Prostate gland (tissue), 2 donors: ENCODE data around the gene PRSS21. TPM values are rescaled to one million over a fixed set of nuclear protein-coding genes. Genes with fewer than 3 reads are reported as not detected.

Source experiments
- DNase-seq: peaks from one replicate; pipeline ENCODE4 v3.0.0-alpha.2; 2019; ENCODE audit warnings: low spot score
- H3K27ac ChIP-seq, 2 donors: fragments of 200-600 bp; sonication (generic); 2 replicates each; pipeline ENCODE4 v1.5.1; 2017 to 2019
- H3K27me3 ChIP-seq: fragments of 200-600 bp; sonication (generic); replicated peaks from 2 replicates; pipeline ENCODE4 v1.5.1; 2019; ENCODE audit not compliant: insufficient read depth
- H3K36me3 ChIP-seq, 2 donors: fragments of 200-600 bp; sonication (generic); 1 replicate in 1 of 2; 2 replicates in 1 of 2; pipeline versions ENCODE4 v1.5.1 to v1.8.1; 2017 to 2019
- H3K4me1 ChIP-seq: fragments of 200-600 bp; sonication (generic); replicated peaks from 2 replicates; pipeline ENCODE4 v1.5.1; 2019
- H3K4me3 ChIP-seq, 2 donors: fragments of 200-600 bp; sonication (generic); 2 replicates each; pipeline ENCODE4 v1.5.1; 2017 to 2019
- H3K9me3 ChIP-seq: fragments of 200-600 bp; sonication (generic); 2 replicates; pipeline ENCODE4 v1.5.1; 2017
- POLR2A ChIP-seq: fragments of 450-650 bp; IDR thresholded peaks from one replicate; pipeline ENCODE4 v1.6.1; 2016; ENCODE audit warnings: antibody characterized with exemption, mild to moderate bottlenecking
- POLR2AphosphoS5 ChIP-seq: sonication (generic); formaldehyde crosslinking; IDR thresholded peaks from one replicate; pipeline ENCODE4 v1.6.1; 2017; ENCODE audit warnings: antibody characterized with exemption
- WGBS: methylation state at CpG from one replicate; pipeline ENCODE4 v1.1.5; 2018; 5-methylcytosine and 5-hydroxymethylcytosine counted together
- intact Hi-C: fragments of 100-400 bp; cut with DNase I; formaldehyde crosslinking; loops from one replicate; pipeline ENCODE4 v1.14.2; 2022
- total RNA-seq, 2 donors: library from RNA; depleted of rRNA; stranded (reverse); fragments of >200 nt; gene quantifications; one replicate each; pipeline ENCODE4 v1.1.0, GENCODE V29; 2016
- TF ChIP-seq, protein P1 (sequence below), 4 experiments: fragments of 200-600 bp in 2 of 4; fragments of 450-650 bp in 2 of 4; sonication (generic) in 2 of 4; IDR thresholded peaks; 1 replicate in 3 of 4; 2 replicates in 1 of 4; pipeline ENCODE4 v1.5.1; 2016 to 2019; ENCODE audit warnings: antibody characterized with exemption in 4 of 4, mild to moderate bottlenecking in 2 of 4, moderate library complexity in 2 of 4

Gene PRSS21
- total RNA-seq, 2 donors from 2014 or later: 33.5 to 50.6 TPM

DNA sequence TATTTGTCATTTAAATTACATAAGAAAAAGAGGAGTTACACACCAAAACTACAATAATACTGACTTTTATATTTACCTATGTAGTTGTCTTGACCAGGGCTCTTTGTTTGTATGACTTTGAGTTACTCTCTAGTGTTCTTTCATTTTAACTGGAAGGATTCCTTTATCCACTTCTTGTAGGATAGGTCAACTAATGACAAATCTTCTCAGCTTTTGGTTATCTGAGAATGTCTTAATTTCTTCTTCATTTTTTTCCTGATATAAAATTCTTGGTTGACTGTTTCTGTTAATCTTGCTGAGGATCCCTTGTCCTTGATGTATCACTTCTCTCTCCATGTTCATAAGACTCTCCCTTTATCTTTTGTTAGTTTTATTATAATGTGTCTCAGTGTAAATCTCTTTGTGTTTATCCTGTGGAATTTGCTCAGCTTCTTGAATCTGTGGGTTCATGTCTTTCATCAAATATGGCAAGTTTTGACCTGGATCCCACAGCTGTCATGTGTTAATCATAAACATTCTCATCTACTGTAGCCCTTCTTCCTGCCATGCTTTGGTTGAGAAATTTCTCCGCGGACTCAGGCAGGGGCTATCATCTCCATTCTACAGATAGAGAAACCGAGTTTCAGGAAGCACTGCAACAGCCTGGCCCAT, 13.4 kb upstream of the PRSS21 start:
- no peaks in the 10 kb centered on the region for H3K4me1 ChIP-seq
- TF ChIP-seq POLR2A (no peak), POLR2AphosphoS5 (no peak)
- TF ChIP-seq, protein P1, sequence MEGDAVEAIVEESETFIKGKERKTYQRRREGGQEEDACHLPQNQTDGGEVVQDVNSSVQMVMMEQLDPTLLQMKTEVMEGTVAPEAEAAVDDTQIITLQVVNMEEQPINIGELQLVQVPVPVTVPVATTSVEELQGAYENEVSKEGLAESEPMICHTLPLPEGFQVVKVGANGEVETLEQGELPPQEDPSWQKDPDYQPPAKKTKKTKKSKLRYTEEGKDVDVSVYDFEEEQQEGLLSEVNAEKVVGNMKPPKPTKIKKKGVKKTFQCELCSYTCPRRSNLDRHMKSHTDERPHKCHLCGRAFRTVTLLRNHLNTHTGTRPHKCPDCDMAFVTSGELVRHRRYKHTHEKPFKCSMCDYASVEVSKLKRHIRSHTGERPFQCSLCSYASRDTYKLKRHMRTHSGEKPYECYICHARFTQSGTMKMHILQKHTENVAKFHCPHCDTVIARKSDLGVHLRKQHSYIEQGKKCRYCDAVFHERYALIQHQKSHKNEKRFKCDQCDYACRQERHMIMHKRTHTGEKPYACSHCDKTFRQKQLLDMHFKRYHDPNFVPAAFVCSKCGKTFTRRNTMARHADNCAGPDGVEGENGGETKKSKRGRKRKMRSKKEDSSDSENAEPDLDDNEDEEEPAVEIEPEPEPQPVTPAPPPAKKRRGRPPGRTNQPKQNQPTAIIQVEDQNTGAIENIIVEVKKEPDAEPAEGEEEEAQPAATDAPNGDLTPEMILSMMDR (IDR thresholded peaks at IDR 0.05): no peak
- H3K36me3 ChIP-seq: no peaks in the 10 kb centered on the region
- no peak overlapping the region for H3K4me3 ChIP-seq
- H3K9me3 ChIP-seq: no peaks in the 10 kb centered on the region
- no peak for DNase-seq
- 73% methylated on average over 3 of the region's 3 CpGs for WGBS
- H3K27me3 ChIP-seq: no peaks in the 10 kb centered on the region
- H3K27ac ChIP-seq: no peak overlapping the region
- intact Hi-C loops: no loop called here

DNA sequence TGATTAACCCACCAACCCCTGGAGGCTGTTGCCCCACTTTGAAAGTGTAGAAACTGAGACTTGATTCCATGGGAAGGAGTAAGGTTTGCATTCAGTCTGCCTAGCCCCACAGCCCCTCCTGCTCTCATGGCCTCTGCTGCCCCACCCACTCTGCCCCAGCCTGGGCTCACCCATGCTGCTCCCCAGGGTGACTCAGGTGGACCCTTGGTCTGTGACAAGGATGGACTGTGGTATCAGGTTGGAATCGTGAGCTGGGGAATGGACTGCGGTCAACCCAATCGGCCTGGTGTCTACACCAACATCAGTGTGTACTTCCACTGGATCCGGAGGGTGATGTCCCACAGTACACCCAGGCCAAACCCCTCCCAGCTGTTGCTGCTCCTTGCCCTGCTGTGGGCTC, 12.3 kb upstream of the PRSS21 start:
- no peak for DNase-seq
- Histone ChIP-seq H3K9me3 (no peaks in the 10 kb centered on the region), H3K4me3 (no peak overlapping the region), H3K36me3 (no peaks in the 10 kb centered on the region), H3K27me3 (no peaks in the 10 kb centered on the region), H3K27ac (no peak overlapping the region), H3K4me1 (no peaks in the 10 kb centered on the region)
- 96% methylated on average over 3 of the region's 4 CpGs for WGBS
- intact Hi-C loops: no loop called here
- TF ChIP-seq POLR2A (no peak), POLR2AphosphoS5 (no peak)
- TF ChIP-seq, protein P1 (IDR thresholded peaks at IDR 0.05): no peak

DNA sequence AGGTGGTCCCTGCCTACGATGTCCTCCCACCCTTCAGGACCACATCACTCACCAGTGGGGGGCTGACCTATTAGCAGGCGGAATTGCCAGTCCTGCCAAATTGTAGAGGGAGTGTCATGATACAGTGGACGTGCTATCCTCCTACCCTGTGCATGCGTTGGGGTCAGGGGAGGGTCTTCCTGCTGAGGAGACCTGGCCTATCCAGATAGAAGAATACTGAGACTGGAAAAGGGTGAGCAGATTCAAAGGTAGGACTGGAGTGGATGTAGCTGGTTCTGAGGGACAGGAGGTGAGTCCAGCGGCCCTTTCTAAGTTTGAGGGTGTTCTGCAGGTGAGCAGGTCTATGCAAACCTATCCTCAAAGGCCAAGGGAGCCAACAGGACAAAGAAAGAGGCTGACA, 10.8 kb upstream of the PRSS21 start:
- no peak overlapping the region for H3K27ac ChIP-seq
- 77% methylated on average over 5 of the region's 5 CpGs for WGBS
- H3K9me3 ChIP-seq: no peaks in the 10 kb centered on the region
- no peak overlapping the region for H3K4me3 ChIP-seq
- intact Hi-C loops: no loop called here
- no peaks in the 10 kb centered on the region for H3K4me1 ChIP-seq
- no peaks in the 10 kb centered on the region for H3K36me3 ChIP-seq
- H3K27me3 ChIP-seq: no peaks in the 10 kb centered on the region
- no peak for TF ChIP-seq POLR2AphosphoS5
- DNase-seq: no peak

DNA sequence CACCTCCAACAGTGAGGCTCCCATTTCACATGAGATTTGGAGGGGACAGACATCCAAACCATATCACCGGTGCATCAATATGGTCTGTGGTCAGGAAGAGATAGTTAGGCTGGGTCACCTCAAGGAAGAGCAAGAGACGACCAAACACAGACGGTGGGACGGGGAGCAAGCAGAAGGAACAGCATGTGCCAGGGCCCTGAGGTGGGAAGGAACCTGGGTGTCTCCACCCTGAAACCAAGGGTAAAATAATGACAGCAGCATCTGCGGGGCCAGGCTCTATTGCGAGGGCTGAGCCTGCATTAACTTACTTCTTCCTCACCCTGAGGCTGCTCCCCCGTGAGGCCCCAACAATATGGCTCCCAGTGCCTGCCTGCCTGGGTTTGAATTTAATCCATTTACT, 8.9 kb upstream of the PRSS21 start:
- DNase-seq: no peak
- Histone ChIP-seq H3K27me3 (no peaks in the 10 kb centered on the region), H3K36me3 (no peaks in the 10 kb centered on the region), H3K4me3 (no peak overlapping the region), H3K4me1 (no peaks in the 10 kb centered on the region), H3K27ac (no peak overlapping the region), H3K9me3 (no peaks in the 10 kb centered on the region)
- intact Hi-C loops: no loop called here
- TF ChIP-seq POLR2A (no peak), POLR2AphosphoS5 (no peak)
- TF ChIP-seq, protein P1 (IDR thresholded peaks at IDR 0.05): no peak
- 93% methylated on average over 7 of the region's 7 CpGs for WGBS

DNA sequence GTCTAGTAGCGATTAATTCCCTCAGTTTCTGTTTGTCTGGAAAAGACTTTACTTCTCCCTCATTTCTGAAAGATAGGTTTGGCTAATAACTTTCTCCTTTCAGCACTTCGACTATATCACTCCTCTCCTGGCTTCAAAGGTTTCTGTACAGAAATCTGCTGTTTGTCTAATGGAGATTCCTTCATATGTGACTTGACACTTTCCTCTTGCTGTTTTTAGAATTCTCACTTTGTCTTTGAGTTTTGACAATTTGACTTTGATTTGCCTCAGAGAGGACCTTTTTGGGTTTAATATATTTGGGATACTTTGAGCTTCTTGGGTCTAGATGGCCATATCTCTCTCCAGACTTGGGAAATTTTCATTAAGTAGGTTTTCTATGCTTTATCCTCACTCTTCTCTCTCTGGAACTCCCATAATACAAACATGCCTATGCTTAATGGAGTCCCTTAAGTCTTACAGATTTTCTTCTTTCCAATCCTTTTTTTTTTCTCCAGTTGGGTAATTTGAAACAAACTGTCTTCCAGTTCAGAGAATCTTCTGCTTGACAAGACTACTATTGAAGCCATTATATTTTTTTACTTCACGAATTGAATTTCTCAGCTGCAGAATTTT, 7.8 kb upstream of the PRSS21 start:
- H3K9me3 ChIP-seq: no peaks in the 10 kb centered on the region
- H3K4me1 ChIP-seq: no peaks in the 10 kb centered on the region
- H3K27me3 ChIP-seq: no peaks in the 10 kb centered on the region
- H3K36me3 ChIP-seq: no peaks in the 10 kb centered on the region
- no peak overlapping the region for H3K4me3 ChIP-seq
- DNase-seq: no peak
- no peak overlapping the region for H3K27ac ChIP-seq
- intact Hi-C loops: no loop called here
- WGBS: 74% methylated on average over 3 of the region's 3 CpGs
- TF ChIP-seq POLR2A (no peak), POLR2AphosphoS5 (no peak)
- TF ChIP-seq, protein P1 (IDR thresholded peaks at IDR 0.05): no peak
